Activated T-cell treated with anti-CD3 and anti-CD28 coated beads, Interleukin-2, amount 50 U/mL, for 24 hours (primary cell): Measurements from ENCODE around the gene KCNA10.

Experiments used
- DNase-seq: peaks from one replicate; pipeline ENCODE4 v3.0.0-alpha.2; 2020
- H3K27ac Mint-ChIP-seq: 2 replicates; pipeline ENCODE4 v1.8.0; 2020; ENCODE audit warnings: mild to moderate bottlenecking, mixed read lengths
- H3K27me3 Mint-ChIP-seq: 2 replicates; pipeline ENCODE4 v1.8.0; 2020; ENCODE audit warnings: mixed read lengths
- H3K36me3 Mint-ChIP-seq: 2 replicates; pipeline ENCODE4 v1.8.0; 2020; ENCODE audit warnings: low read depth, mixed read lengths
- H3K4me1 Mint-ChIP-seq: 2 replicates; pipeline ENCODE4 v1.8.0; 2020; ENCODE audit warnings: low read depth, mixed read lengths
- H3K4me3 Mint-ChIP-seq: 2 replicates; pipeline ENCODE4 v1.8.0; 2020; ENCODE audit warnings: mild to moderate bottlenecking, moderate library complexity, mixed read lengths
- H3K9me3 Mint-ChIP-seq: 2 replicates; pipeline ENCODE4 v1.8.0; 2020; ENCODE audit warnings: mixed read lengths

Gene KCNA10

GRCh38 chr1:110483308-110483685 lies 35.7 kb downstream of the KCNA10 start:
- Mint-ChIP-seq H3K9me3 (no peaks in the 10 kb centered on the region), H3K27me3 (peaks cover 24% of the 10 kb centered on the region), H3K4me3 (no peak overlapping the region), H3K27ac (no peak overlapping the region), H3K4me1 (peaks cover 4% of the 10 kb centered on the region), H3K36me3 (no peaks in the 10 kb centered on the region)
- no peak for DNase-seq

DNA sequence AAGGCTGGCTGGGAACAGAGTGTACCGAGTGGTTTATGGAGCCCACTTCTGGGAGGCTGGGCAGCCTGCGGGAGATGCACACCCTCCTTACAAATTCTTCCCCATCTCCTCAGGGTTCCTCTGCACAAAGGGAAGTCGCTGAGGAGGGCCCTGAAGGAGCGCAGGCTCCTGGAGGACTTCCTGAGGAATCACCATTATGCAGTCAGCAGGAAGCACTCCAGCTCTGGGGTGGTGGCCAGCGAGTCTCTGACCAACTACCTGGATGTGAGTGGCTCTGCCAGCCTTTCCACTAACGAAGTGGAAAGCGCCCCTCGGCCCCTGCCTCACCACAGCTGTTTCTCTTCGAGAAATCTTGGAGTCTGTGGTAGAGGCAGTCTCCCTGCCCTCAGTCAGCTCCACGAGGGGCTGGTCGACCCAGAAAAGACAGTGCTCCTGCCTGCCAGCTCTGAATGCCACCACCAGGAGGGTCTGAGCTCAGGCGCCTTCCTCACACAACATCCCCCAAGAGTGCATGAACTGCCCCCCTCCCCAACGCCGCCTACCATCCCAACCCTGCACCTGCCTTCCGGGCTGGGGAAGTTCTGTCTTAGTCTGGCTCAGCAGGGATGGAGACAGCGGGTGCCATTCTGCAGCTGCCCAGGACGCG lies 36.2 kb downstream of the KCNA10 start:
- no peak for DNase-seq
- Mint-ChIP-seq H3K4me1 (peaks cover 5% of the 10 kb centered on the region), H3K36me3 (no peaks in the 10 kb centered on the region), H3K27ac (no peak overlapping the region), H3K4me3 (no peak overlapping the region), H3K27me3 (peaks cover 24% of the 10 kb centered on the region), H3K9me3 (no peaks in the 10 kb centered on the region)

DNA sequence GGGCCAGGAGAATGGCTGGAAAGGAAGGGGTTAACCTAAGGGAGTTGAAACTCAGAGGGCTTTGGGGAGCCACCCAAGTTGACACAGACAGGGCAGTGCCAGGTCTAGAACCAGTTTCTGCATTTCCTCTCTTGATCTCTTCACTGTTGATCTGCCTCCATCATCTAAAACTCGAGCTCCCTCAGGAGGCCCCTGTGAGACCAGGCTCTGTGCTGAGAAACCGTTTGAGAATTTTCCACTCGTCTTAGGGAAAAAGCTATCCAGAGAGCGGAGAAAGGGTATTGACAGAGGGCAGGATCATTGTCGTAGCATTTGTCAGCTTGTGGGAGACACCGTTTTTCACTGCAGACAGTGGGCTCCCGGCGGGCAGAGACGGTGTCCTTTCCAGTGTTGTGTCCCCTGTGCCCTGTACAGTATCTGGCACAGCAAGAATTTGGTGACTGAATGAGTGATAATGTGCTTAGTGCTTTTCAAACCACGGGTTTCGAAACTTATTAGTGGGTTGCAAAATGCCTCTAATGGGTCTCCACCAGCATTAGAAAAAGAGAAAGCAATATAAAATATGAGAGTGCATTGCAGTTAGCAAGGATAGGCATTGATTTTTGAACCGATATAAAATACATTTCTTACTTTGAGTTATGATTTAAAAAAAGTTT lies 36.9 kb downstream of the KCNA10 start:
- DNase-seq: no peak
- H3K4me1 Mint-ChIP-seq: peaks cover 12% of the 10 kb centered on the region
- H3K36me3 Mint-ChIP-seq: no peaks in the 10 kb centered on the region
- H3K27me3 Mint-ChIP-seq: peaks cover 24% of the 10 kb centered on the region
- H3K4me3 Mint-ChIP-seq: no peak overlapping the region
- no peak overlapping the region for H3K27ac Mint-ChIP-seq
- H3K9me3 Mint-ChIP-seq: no peaks in the 10 kb centered on the region

- no peaks in the 10 kb centered on the region for H3K36me3 Mint-ChIP-seq
- peaks cover 16% of the 10 kb centered on the region for H3K4me1 Mint-ChIP-seq
Observed at GRCh38 chr1:110480356-110481096, 38.4 kb downstream of the KCNA10 start.

GRCh38 chr1:110478886-110479285 lies 40.1 kb downstream of the KCNA10 start:
- no peaks in the 10 kb centered on the region for H3K36me3 Mint-ChIP-seq
- H3K4me1 Mint-ChIP-seq: peaks cover 16% of the 10 kb centered on the region
- H3K27me3 Mint-ChIP-seq: peaks cover 10% of the 10 kb centered on the region

More at GRCh38 chr1:110480356-110481096, 38.4 kb downstream of the KCNA10 start:
- H3K27ac Mint-ChIP-seq: no peak overlapping the region
- peaks cover 22% of the 10 kb centered on the region for H3K27me3 Mint-ChIP-seq
- no peaks in the 10 kb centered on the region for H3K9me3 Mint-ChIP-seq
- DNase-seq: no peak
- H3K4me3 Mint-ChIP-seq: no peak overlapping the region

DNA sequence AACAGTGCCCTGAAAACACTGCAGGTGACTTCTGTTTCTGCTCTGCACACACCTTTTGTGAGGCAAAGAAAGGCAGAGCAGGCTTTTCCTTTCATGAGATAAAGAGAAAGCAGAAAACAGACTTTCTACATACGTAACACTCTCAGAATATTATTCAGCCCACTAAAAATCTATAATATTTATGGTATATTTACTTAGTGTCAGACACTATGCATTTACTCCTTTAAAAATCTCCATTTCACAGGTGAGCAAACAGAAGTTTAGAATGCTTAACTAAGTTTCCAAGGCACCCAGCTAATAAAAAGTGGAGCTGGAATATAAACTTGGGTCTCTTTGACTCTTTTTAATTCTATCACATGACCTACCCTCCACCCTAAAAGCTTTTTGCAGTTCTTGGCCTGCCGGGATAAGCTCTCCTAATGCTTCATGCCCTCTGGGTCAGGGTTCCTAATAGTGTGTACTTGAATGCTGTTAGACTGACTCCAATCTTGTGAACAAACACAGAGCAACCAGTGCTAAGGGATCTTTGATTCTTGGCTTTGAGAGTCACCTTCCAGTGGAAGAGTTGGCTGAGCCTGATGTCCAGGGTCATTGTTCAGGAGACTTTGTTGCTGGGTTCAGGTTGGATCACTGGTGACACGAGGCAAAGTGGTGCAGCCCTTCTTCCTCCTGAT lies 40.9 kb downstream of the KCNA10 start:
- Mint-ChIP-seq H3K27me3 (peaks cover 2% of the 10 kb centered on the region), H3K27ac (no peak overlapping the region), H3K9me3 (no peaks in the 10 kb centered on the region), H3K36me3 (no peaks in the 10 kb centered on the region), H3K4me1 (peaks cover 13% of the 10 kb centered on the region), H3K4me3 (no peak overlapping the region)
- DNase-seq: no peak

More at GRCh38 chr1:110478886-110479285, 40.1 kb downstream of the KCNA10 start:
- no peaks in the 10 kb centered on the region for H3K9me3 Mint-ChIP-seq
- no peak overlapping the region for H3K27ac Mint-ChIP-seq
- DNase-seq: no peak
- no peak overlapping the region for H3K4me3 Mint-ChIP-seq

DNA sequence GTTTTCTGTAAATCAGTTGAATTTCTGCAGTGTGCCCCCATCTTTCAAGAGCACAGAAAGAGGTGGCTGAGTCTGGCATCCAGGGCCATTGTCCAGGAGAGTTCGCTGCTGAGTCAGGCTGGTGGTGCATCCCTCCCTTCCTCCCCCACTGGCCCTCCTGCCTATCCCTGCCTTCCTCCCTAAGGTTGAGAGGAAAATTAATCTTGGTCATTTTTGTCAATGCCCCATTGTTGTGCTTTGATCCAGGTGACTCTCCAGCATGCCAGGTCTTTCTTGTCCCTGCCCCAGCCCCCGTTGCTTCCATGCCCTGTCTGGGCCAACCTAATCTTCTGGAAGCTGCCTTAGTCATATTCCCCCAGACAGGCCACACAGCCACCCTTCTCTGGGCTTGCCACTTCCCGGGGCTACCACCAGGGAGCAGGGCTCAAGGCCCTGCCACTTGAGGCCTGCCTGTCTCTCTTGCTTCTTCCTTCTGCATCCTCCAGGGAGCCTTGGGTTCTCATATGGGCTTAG lies 41.5 kb downstream of the KCNA10 start:
- H3K4me1 Mint-ChIP-seq: peaks cover 11% of the 10 kb centered on the region
- no peak for DNase-seq
- no peaks in the 10 kb centered on the region for H3K27me3 Mint-ChIP-seq
- no peaks in the 10 kb centered on the region for H3K36me3 Mint-ChIP-seq
- no peak overlapping the region for H3K4me3 Mint-ChIP-seq
- H3K27ac Mint-ChIP-seq: no peak overlapping the region
- no peaks in the 10 kb centered on the region for H3K9me3 Mint-ChIP-seq

DNA sequence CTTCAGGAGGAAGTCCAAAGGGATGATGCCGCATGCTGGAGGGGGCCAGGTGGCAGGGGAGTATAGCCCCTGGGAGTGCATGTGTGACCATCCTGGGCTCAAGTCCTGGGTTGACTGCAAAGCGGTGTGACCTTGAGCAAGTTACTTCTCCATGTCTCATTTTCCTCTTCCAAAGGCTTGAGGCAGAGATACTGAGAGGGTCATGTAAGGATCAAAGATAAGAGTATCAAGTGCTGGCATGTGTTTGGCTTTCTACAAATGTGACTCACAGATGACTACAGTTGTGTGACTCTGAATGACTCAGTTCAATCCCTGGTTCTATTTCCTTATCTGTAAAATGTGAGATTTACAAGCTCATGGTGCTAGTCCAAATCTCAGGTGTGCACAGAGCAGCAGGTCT lies 41.9 kb downstream of the KCNA10 start:
- Mint-ChIP-seq H3K4me3 (no peak overlapping the region), H3K9me3 (no peaks in the 10 kb centered on the region), H3K36me3 (no peaks in the 10 kb centered on the region), H3K4me1 (peaks cover 11% of the 10 kb centered on the region), H3K27me3 (no peaks in the 10 kb centered on the region), H3K27ac (no peak overlapping the region)
- DNase-seq: no peak

DNA sequence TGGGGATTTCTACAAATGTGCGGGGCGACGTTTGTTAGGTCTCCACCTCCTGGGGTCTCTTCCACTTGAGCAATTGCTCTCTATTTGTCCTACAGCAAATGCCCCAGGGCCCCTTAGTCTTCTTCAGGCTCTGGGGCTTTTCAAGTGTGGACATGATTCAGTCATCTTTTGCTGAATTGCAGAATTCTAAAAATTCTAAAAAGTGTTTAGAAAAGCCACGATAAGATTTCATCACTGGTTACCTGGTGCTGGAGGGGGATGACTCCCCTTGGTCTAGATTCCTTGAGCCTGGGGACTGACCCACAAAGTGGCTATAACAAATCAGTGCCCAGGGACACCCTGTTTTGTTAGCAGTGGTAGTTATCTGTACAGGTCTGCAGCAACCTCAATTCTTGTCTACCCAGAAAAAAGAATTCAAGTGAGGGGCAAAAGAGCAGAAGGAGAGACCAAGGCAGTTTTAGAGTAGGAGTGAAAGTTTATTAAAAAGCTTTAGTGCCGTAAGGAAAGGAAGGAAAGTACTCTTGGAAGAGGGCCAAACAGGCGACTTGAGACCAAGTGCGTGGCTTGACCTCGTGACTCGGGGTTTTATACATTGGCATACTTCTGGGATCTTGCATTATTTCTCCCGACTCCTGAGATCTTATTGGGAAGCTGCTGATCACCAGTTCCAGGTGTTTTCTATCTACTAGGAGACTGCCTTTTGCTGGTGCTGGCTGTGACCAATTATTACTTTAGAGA lies 42.8 kb downstream of the KCNA10 start:
- no peak overlapping the region for H3K27ac Mint-ChIP-seq
- H3K9me3 Mint-ChIP-seq: no peaks in the 10 kb centered on the region
- no peaks in the 10 kb centered on the region for H3K27me3 Mint-ChIP-seq
- no peaks in the 10 kb centered on the region for H3K36me3 Mint-ChIP-seq
- peaks cover 11% of the 10 kb centered on the region for H3K4me1 Mint-ChIP-seq
- DNase-seq: no peak
- H3K4me3 Mint-ChIP-seq: no peak overlapping the region

DNA sequence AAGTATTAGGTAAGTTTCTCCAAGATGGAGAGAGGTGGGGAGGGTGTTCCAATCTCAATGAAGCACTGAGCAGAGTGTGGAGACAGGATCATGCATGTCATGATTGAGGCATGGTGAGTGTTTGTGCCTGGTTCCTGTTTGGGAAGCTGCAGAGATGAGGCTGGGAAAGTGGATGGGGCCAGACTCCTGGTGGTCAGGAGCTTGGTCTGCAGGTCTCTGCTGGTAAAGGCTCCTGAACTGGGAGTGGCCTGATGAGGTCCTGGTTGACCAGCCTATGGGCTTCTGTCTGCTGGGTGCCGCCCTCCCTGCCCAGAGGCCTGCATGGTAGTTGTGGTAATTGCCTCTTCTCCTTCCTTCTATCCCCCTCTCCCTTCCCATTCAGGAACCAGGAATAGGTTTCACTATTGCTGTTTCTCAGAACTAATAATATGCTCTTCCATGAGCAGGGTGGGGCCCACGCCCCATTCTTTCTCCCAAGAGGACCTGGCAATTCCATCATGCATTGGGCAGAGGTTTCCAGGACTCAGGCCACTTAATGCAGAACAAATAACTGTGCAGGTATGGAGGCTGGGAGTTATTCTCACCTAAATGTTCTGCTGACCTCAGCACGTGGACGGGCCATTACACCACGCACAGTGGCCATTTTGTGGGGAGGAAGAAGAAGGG lies 43.5 kb downstream of the KCNA10 start:
- H3K27ac Mint-ChIP-seq: peak overlapping the region; percentile 18
- DNase-seq: no peak
- no peaks in the 10 kb centered on the region for H3K27me3 Mint-ChIP-seq
- peaks cover 11% of the 10 kb centered on the region for H3K4me1 Mint-ChIP-seq
- no peaks in the 10 kb centered on the region for H3K9me3 Mint-ChIP-seq
- no peak overlapping the region for H3K4me3 Mint-ChIP-seq
- no peaks in the 10 kb centered on the region for H3K36me3 Mint-ChIP-seq

DNA sequence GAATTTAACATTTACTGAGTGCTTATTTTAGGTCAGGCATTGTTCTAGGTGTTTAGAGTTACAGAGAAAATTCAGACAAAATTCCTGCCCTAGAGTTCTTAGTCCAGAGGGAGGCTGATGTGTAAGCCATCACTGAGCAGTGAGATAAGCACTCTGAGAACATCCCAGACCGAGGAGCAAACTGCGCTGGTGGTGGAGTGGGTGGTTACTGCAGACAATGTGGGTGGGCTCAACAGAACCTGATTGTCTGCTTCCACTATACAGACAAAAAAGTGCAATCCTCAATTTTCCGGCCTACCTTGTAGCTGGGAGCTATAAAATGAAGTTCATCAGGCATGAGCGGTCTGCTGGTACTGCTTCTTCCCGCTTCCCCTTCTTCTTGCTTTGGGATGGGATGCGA lies 44.5 kb downstream of the KCNA10 start:
- no peak overlapping the region for H3K4me3 Mint-ChIP-seq

DNA sequence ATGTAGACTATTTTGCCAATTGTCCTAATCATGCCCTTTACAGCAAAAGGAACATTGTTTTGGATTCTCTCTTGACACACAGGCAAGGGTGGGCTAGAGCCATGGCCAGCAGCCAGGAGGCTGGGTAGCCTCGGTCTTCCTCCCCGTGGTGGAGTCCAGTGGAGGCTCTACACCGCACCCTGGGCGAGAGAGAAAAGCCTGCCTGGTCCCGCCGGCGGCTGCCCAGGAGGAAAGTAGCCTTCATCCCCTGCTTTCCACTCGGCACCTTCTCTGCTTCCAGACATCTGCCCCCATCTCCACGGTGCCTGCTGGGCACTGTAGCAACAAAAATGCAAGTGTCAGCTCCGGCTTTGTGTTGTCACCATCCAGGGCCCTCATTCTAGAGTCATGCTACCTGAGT lies 46.4 kb downstream of the KCNA10 start:
- Mint-ChIP-seq H3K4me3 (no peak overlapping the region), H3K36me3 (no peaks in the 10 kb centered on the region), H3K27me3 (no peaks in the 10 kb centered on the region), H3K4me1 (peaks cover 9% of the 10 kb centered on the region), H3K9me3 (no peaks in the 10 kb centered on the region), H3K27ac (no peak overlapping the region)
- no peak for DNase-seq

More for the DNA sequence above, 44.5 kb downstream of the KCNA10 start:
- H3K36me3 Mint-ChIP-seq: no peaks in the 10 kb centered on the region
- peaks cover 11% of the 10 kb centered on the region for H3K4me1 Mint-ChIP-seq
- no peak overlapping the region for H3K27ac Mint-ChIP-seq
- no peak for DNase-seq
- H3K9me3 Mint-ChIP-seq: no peaks in the 10 kb centered on the region
- no peaks in the 10 kb centered on the region for H3K27me3 Mint-ChIP-seq

DNA sequence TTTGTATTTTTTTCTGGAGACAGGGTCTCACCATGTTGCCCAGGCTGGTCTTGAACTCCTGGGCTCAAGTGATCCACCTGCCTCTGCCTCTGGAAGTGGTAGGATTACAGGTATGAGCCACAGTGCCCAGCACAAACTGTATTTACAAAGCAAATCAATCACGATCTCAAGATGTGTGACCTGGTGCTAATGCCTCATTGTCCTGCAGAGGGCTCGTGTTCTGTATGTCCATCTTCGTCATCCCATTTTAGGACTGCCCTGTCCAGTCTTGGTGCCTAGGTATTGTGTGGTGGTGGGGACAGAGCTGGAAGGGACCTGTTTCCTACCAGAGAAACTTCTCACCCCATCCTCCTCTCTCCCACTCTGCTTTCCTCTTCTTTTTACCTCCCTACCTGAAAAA lies 47.8 kb downstream of the KCNA10 start:
- H3K27ac Mint-ChIP-seq: no peak overlapping the region
- no peak overlapping the region for H3K4me3 Mint-ChIP-seq

More for the DNA sequence above, 47.8 kb downstream of the KCNA10 start:
- no peak for DNase-seq
- Mint-ChIP-seq H3K9me3 (no peaks in the 10 kb centered on the region), H3K27me3 (no peaks in the 10 kb centered on the region), H3K4me1 (no peaks in the 10 kb centered on the region), H3K36me3 (no peaks in the 10 kb centered on the region)
